ENCODE results near the gene ZBTB16.

DNA sequence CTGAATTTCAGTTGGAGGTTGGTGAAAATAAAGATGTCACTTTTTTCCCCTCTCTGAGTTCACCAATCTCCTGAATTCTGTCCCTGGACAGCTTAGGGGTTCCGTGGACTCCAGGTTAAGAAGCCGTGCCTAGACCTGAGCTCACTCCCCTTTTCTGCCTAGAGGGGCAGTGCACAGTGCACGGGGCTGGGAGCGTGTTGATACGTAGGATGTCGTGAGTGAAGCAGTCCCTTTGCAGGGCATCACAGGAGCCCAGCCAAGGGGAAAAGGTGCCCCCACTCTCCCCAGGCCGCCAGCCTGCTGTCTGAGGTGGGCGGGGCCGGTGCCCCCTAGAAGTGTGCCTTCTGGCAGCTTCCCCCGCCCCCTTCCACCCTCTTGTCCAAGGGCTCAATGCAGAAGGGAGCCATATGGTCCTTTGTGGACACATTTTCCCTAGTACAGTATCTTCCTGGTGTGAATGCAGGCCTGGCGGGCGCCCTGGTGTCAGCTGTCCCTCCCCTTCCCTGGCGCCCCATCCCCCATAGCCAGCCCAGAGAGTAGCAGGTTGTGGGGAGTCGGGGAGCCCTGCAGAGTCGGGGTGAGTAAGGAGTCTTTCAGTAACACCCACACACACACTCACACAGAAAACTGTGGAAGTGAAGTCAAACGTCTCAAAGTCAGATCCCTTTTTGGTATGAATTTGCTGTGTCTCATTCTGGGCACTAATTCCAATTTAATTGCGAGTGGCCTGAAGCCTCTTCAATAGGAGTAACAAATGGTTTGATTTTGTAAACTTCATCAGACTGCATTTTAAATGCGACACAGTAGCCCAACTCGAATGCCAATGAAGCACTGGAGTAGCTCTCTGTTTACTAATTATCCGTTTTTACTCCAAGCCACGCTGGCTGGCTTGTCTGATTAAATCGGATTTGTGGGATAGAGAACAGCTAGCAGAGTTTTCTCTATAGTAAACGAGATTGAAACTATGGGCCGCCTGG, 169.2 kb downstream of the ZBTB16 start:
- TF ChIP-seq, protein P1, sequence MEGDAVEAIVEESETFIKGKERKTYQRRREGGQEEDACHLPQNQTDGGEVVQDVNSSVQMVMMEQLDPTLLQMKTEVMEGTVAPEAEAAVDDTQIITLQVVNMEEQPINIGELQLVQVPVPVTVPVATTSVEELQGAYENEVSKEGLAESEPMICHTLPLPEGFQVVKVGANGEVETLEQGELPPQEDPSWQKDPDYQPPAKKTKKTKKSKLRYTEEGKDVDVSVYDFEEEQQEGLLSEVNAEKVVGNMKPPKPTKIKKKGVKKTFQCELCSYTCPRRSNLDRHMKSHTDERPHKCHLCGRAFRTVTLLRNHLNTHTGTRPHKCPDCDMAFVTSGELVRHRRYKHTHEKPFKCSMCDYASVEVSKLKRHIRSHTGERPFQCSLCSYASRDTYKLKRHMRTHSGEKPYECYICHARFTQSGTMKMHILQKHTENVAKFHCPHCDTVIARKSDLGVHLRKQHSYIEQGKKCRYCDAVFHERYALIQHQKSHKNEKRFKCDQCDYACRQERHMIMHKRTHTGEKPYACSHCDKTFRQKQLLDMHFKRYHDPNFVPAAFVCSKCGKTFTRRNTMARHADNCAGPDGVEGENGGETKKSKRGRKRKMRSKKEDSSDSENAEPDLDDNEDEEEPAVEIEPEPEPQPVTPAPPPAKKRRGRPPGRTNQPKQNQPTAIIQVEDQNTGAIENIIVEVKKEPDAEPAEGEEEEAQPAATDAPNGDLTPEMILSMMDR (IDR thresholded peaks at IDR 0.05) = no peak
- TF ChIP-seq POLR2A (IDR thresholded peaks at IDR 0.05) = no peak
- TF ChIP-seq EP300 (IDR thresholded peaks at IDR 0.05) = no peak
- no peak for TF ChIP-seq POLR2AphosphoS5 (IDR thresholded peaks at IDR 0.05)

Data from stomach (tissue), 4 donors.